Ishikawa (cell line): ENCODE data around the gene LPP.

ENCODE experiments used
- CEBPB ChIP-seq: IDR thresholded peaks from 2 replicates; pipeline ENCODE4 v1.6.1; 2012
- CREB1 ChIP-seq: IDR thresholded peaks from 2 replicates; pipeline ENCODE4 v1.6.1; 2012; ENCODE audit warnings: low read depth
- EGR1 ChIP-seq: IDR thresholded peaks from 2 replicates; pipeline ENCODE4 v1.6.1; 2012
- EP300 ChIP-seq: IDR thresholded peaks from 2 replicates; pipeline ENCODE4 v1.6.1; 2012; ENCODE audit warnings: borderline replicate concordance
- FOXM1 ChIP-seq: IDR thresholded peaks from 2 replicates; pipeline ENCODE4 v1.6.1; 2012; ENCODE audit warnings: low read depth, borderline replicate concordance
- NFIC ChIP-seq: IDR thresholded peaks from 2 replicates; pipeline ENCODE4 v1.6.1; 2012
- RAD21 ChIP-seq: IDR thresholded peaks from 2 replicates; pipeline ENCODE4 v1.6.1; 2012; ENCODE audit warnings: low read depth
- TAF1 ChIP-seq: IDR thresholded peaks from 2 replicates; pipeline ENCODE4 v1.6.1; 2012; ENCODE audit warnings: low read depth, mild to moderate bottlenecking
- TCF12 ChIP-seq: IDR thresholded peaks from 2 replicates; pipeline ENCODE4 v1.6.1; 2012; ENCODE audit warnings: low read depth
- TEAD4 ChIP-seq: IDR thresholded peaks from 2 replicates; pipeline ENCODE4 v1.6.1; 2012
- YY1 ChIP-seq: IDR thresholded peaks from 2 replicates; pipeline ENCODE4 v1.6.1; 2012; ENCODE audit warnings: low read depth
- ZBTB7A ChIP-seq: IDR thresholded peaks from 2 replicates; pipeline ENCODE4 v1.6.1; 2012; ENCODE audit warnings: low read depth
- TF ChIP-seq, protein P1 (sequence below): IDR thresholded peaks from 2 replicates; pipeline ENCODE4 v1.6.1; 2012
- TF ChIP-seq, protein P2 (sequence below): IDR thresholded peaks from 2 replicates; pipeline ENCODE4 v1.6.1; 2012; ENCODE audit warnings: low read depth, mild to moderate bottlenecking
- TF ChIP-seq, protein P3 (sequence below): IDR thresholded peaks from 2 replicates; pipeline ENCODE4 v1.6.1; 2012

Gene LPP

DNA sequence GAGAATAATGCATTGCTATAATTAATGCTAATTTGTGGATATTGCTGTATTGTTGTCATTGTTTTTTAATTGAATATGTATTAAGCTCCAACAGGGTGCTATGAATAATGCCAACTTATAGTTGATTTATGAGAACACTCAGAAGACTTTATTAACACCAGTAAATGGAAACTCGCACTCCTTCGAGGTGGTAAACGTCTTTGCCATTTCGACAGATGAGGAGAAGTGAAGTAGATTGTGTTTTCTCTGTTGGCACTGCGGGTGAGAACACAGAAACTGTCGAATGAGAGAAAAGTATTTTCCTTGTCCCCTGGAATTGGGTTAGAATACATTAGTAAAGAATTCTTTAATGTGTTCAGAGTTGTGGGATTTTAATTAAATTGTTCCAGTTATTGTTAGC lies 354.5 kb downstream of the LPP start:
- TF ChIP-seq RAD21, result no peak
- TF ChIP-seq FOXM1, result no peak
- TF ChIP-seq, protein P1, sequence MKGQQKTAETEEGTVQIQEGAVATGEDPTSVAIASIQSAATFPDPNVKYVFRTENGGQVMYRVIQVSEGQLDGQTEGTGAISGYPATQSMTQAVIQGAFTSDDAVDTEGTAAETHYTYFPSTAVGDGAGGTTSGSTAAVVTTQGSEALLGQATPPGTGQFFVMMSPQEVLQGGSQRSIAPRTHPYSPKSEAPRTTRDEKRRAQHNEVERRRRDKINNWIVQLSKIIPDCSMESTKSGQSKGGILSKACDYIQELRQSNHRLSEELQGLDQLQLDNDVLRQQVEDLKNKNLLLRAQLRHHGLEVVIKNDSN, result no peak
- TF ChIP-seq YY1, result no peak
- TF ChIP-seq, protein P2, sequence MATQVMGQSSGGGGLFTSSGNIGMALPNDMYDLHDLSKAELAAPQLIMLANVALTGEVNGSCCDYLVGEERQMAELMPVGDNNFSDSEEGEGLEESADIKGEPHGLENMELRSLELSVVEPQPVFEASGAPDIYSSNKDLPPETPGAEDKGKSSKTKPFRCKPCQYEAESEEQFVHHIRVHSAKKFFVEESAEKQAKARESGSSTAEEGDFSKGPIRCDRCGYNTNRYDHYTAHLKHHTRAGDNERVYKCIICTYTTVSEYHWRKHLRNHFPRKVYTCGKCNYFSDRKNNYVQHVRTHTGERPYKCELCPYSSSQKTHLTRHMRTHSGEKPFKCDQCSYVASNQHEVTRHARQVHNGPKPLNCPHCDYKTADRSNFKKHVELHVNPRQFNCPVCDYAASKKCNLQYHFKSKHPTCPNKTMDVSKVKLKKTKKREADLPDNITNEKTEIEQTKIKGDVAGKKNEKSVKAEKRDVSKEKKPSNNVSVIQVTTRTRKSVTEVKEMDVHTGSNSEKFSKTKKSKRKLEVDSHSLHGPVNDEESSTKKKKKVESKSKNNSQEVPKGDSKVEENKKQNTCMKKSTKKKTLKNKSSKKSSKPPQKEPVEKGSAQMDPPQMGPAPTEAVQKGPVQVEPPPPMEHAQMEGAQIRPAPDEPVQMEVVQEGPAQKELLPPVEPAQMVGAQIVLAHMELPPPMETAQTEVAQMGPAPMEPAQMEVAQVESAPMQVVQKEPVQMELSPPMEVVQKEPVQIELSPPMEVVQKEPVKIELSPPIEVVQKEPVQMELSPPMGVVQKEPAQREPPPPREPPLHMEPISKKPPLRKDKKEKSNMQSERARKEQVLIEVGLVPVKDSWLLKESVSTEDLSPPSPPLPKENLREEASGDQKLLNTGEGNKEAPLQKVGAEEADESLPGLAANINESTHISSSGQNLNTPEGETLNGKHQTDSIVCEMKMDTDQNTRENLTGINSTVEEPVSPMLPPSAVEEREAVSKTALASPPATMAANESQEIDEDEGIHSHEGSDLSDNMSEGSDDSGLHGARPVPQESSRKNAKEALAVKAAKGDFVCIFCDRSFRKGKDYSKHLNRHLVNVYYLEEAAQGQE, result no peak
- no peak for TF ChIP-seq EP300
- TF ChIP-seq TAF1, result no peak
- no peak for TF ChIP-seq CEBPB
- no peak for TF ChIP-seq EGR1
- TF ChIP-seq TEAD4, result no peak
- no peak for TF ChIP-seq CREB1
- no peak for TF ChIP-seq TCF12
- TF ChIP-seq NFIC, result no peak
- no peak for TF ChIP-seq ZBTB7A
- TF ChIP-seq, protein P3, sequence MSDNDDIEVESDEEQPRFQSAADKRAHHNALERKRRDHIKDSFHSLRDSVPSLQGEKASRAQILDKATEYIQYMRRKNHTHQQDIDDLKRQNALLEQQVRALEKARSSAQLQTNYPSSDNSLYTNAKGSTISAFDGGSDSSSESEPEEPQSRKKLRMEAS, result no peak

DNA sequence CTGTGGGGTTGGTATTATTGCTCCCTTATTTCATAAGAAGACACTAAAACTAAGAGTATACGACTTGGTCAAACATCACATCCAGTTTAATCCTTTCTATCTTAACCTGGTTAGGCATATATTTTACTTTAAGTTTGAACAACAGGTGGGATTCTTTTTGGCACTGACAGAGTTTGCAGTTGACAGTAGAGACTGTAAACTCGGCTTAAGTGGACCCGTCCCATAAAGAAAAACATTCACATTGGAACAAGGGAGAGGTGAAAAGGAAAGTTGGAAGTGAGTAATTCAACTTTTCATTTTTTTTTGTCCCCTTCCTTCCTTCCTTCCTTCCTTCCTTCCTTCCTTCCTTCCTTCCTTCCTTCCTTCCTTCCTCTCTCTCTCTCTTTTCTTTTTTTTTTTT lies 355.4 kb downstream of the LPP start:
- no peak for TF ChIP-seq FOXM1
- TF ChIP-seq CREB1, result no peak
- TF ChIP-seq, protein P1, result no peak
- TF ChIP-seq TAF1, result no peak
- TF ChIP-seq, protein P3, result no peak
- no peak for TF ChIP-seq RAD21
- TF ChIP-seq NFIC, result no peak
- TF ChIP-seq EGR1, result no peak
- TF ChIP-seq CEBPB, result no peak
- TF ChIP-seq YY1, result no peak
- TF ChIP-seq EP300, result no peak
- TF ChIP-seq, protein P2, result no peak

DNA sequence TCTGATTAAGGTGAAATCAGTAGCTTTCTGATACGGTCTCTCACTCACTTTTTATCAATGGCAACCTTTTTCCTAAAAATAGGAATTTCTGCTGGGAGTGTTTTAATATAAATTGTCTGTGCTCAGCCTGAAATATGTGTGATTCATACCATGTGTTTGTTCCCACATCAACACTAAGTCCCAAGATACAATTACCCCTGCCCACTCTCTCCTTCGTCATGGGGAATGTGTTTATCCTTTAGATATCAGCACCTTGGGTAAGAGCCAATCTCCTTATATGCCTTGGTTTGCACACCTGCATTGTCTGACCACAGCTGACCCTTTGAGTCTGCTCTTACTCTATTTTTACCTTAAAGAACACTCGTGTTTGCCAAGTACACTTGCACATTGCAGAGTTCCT lies 356.4 kb downstream of the LPP start:
- TF ChIP-seq TAF1 (no peak), NFIC (no peak), CEBPB (no peak), ZBTB7A (no peak), EP300 (no peak), YY1 (no peak), RAD21 (no peak), FOXM1 (no peak), CREB1 (no peak), TEAD4 (no peak), TCF12 (no peak), EGR1 (no peak)
- TF ChIP-seq, protein P1, result no peak
- TF ChIP-seq, protein P3, result no peak
- TF ChIP-seq, protein P2, result no peak

DNA sequence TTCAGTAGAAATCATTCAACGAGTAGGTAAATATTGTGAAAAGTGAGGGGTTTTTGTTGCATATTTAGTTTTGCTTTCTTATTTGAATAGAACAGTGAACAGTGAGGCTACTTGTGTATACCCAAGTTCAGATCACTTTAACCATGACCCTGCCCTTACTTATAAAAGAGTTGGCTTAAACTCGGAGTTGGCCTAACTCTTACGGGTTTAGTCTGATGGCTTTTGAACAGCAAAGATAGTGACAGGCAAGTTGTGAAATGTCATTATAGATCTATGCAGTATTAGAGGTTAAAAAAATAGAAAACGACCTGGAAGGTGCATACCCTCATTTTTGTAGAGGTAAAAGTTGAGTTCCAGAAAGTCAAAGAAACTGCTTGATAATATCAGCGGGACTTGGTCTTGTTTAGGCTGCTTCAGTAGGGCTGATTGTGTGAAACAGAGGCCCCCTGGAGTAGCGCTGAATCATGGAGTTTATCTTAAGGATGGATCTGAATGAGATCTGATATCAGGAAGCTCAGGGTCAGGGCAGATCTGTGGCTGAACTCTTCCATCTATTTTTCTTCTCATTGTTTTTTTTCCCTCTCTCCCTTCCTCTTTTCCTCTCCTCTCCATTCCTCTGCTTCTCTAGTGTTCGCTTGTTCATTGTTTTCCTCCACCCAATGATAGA lies 359.8 kb downstream of the LPP start:
- TF ChIP-seq EGR1, result no peak
